Tibial nerve (tissue), 4 donors: Measurements from ENCODE around the gene SOCS1. TPM values are rescaled to one million over a fixed set of nuclear protein-coding genes. Genes with fewer than 3 reads are reported as not detected.

ENCODE experiments used
- DNase-seq, 2 donors: peaks; one replicate each; pipeline ENCODE4 v3.0.0-alpha.2; 2019; ENCODE audit warnings: low spot score in 2 of 2
- H3K27ac ChIP-seq, 4 donors: fragments of 200-600 bp; sonication (generic) in 3 of 4; one replicate each; pipeline ENCODE4 v1.5.1; 2017 to 2019; ENCODE audit warnings: mild to moderate bottlenecking in 1 of 4
- H3K27me3 ChIP-seq, 2 donors: fragments of 200-600 bp; sonication (generic) in 1 of 2; one replicate each; pipeline versions ENCODE4 v1.5.1 to v1.6.0; 2017 to 2019
- H3K36me3 ChIP-seq, 3 donors: fragments of 200-600 bp; sonication (generic); one replicate each; pipeline ENCODE4 v1.5.1; 2018 to 2019
- H3K4me1 ChIP-seq, 4 donors: fragments of 200-600 bp; sonication (generic) in 3 of 4; one replicate each; pipeline ENCODE4 v1.5.1; 2017 to 2019
- H3K4me3 ChIP-seq, 4 donors: fragments of 200-600 bp; sonication (generic) in 3 of 4; one replicate each; pipeline ENCODE4 v1.5.1; 2017 to 2019; ENCODE audit warnings: mild to moderate bottlenecking in 1 of 4, moderate library complexity in 1 of 4
- H3K9me3 ChIP-seq, 4 donors: fragments of 200-600 bp; sonication (generic) in 3 of 4; one replicate each; pipeline ENCODE4 v1.5.1; 2017 to 2019
- EP300 ChIP-seq, 2 donors: sonication (generic); formaldehyde crosslinking; IDR thresholded peaks; one replicate each; pipeline ENCODE4 v1.6.1; 2017; ENCODE audit warnings: antibody characterized with exemption in 2 of 2, mild to moderate bottlenecking in 1 of 2
- POLR2A ChIP-seq, 2 donors: fragments of 450-650 bp; IDR thresholded peaks; one replicate each; pipeline ENCODE4 v1.6.1; 2017; ENCODE audit warnings: antibody characterized with exemption in 2 of 2, mild to moderate bottlenecking in 2 of 2, moderate library complexity in 2 of 2
- WGBS, 2 donors: methylation state at CpG; one replicate each; pipeline ENCODE4 v1.1.5; 2018; 5-methylcytosine and 5-hydroxymethylcytosine counted together
- total RNA-seq, 4 donors: library from RNA; depleted of rRNA; stranded (reverse); fragments of >200 nt; gene quantifications; one replicate each; pipeline ENCODE4 v1.1.0, GENCODE V29; 2016
- TF ChIP-seq, protein P1 (sequence below), 5 experiments: fragments of 200-600 bp in 3 of 5; fragments of 450-650 bp in 2 of 5; sonication (generic) in 3 of 5; IDR thresholded peaks; one replicate each; pipeline ENCODE4 v1.5.1; 2016 to 2019; ENCODE audit warnings: antibody characterized with exemption in 5 of 5, mild to moderate bottlenecking in 3 of 5, moderate library complexity in 2 of 5

SOCS1 gene
- total RNA-seq, 4 donors from 2014 or later: 7.4 to 29.6 (median 14.7) TPM

DNA sequence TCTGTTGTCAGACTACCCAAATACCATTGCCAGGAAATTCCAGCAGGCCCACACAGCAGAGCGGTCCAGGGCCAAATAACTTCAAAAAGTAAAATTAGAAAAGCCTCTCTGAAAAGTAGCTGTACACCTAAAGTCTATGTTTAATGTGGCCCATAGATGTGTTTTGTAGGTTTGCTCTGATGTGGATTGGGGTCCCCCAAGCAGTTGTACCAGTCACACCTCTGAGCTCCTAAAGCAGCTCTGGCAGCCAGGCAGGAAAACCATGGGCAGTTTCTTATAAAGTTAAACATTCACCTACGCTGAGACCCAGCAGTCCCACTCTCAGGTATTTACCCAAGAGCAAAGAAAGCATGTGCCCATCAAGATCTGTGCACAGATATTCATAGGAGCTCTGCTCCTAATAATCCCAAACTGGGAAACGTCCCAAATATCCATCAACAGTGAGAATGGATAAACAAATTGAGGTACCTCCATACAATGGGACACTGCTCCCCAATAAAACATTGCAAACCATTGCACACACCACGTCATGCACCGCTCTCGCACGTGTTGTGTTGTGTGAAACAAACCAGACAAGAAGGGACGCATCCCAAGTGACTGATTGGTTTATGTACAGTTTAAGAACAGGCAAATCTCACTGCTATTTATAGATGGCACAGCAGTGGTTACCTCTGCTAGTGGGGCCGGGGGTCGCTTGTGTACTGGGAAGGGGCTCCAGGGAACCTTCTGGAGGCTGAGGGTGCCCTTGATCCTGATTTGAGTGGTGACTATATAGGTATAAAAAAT lies 40.9 kb upstream of the SOCS1 start:
- Histone ChIP-seq H3K9me3 (no peaks in the 10 kb centered on the region), H3K27me3 (no peaks in the 10 kb centered on the region), H3K36me3 (no peaks in the 10 kb centered on the region), H3K4me1 (peaks cover 0 to 14% (median 12%) of the 10 kb centered on the region in 4 donors), H3K27ac (peak overlapping the region in 2 of 4 donors; percentile 5 to 64), H3K4me3 (peak overlapping the region in 2 of 4 donors; percentile 9 to 31)
- TF ChIP-seq, protein P1, sequence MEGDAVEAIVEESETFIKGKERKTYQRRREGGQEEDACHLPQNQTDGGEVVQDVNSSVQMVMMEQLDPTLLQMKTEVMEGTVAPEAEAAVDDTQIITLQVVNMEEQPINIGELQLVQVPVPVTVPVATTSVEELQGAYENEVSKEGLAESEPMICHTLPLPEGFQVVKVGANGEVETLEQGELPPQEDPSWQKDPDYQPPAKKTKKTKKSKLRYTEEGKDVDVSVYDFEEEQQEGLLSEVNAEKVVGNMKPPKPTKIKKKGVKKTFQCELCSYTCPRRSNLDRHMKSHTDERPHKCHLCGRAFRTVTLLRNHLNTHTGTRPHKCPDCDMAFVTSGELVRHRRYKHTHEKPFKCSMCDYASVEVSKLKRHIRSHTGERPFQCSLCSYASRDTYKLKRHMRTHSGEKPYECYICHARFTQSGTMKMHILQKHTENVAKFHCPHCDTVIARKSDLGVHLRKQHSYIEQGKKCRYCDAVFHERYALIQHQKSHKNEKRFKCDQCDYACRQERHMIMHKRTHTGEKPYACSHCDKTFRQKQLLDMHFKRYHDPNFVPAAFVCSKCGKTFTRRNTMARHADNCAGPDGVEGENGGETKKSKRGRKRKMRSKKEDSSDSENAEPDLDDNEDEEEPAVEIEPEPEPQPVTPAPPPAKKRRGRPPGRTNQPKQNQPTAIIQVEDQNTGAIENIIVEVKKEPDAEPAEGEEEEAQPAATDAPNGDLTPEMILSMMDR (IDR thresholded peaks at IDR 0.05): no peak
- TF ChIP-seq POLR2A (IDR thresholded peaks at IDR 0.05) (no peak), EP300 (IDR thresholded peaks at IDR 0.05) (no peak)
- WGBS, 2 donors: 60 to 70% methylated on average over 9 to 10 of the region's 10 CpGs
- no peak for DNase-seq

DNA sequence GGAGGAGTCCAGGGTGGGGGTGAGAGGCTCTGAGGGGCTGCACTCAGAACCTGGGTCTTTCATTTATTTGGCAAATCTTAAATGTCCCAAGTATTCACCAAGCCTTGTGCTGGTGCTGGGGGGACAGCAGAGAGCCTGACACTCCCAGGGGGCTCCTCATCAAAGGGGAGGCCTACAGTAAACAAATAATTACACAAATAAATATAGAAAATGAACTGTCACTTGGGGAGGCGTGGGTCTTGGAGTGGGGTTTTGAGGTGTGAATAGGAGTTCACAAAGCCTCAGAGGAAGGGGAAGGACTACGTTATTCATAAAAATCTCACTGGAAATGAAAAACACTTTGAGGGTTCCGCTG lies 40.3 kb upstream of the SOCS1 start:
- no peak for DNase-seq
- TF ChIP-seq POLR2A (IDR thresholded peaks at IDR 0.05): no peak
- TF ChIP-seq, protein P1 (IDR thresholded peaks at IDR 0.05): no peak
- no peak for TF ChIP-seq EP300 (IDR thresholded peaks at IDR 0.05)
- H3K4me3 ChIP-seq: no peak overlapping the region
- no peaks in the 10 kb centered on the region for H3K9me3 ChIP-seq
- H3K27ac ChIP-seq: no peak overlapping the region
- WGBS, 2 donors: 71 to 87% methylated on average over 3 of the region's 3 CpGs
- H3K27me3 ChIP-seq: no peaks in the 10 kb centered on the region
- H3K4me1 ChIP-seq: peaks cover 0 to 14% (median 12%) of the 10 kb centered on the region in 4 donors
- H3K36me3 ChIP-seq: no peaks in the 10 kb centered on the region

DNA sequence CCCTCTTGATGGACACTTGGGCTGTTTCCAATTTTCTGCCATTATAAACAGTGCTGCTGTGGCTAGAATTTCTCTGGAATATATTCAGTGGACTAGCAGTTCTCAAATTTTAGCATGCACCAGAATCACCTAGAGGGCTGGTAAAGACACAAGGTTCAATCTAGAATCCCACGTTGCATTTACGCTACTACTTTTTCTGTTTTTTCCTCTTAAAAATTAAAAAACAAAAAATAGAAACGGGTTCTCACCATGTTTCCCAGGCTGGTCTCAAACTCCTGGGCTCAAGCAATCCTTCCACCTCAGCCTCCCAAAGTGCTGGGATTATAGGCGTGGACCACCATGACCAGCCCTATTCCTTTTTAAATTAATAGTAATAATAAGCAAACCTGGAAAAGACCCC lies 39.7 kb upstream of the SOCS1 start:
- no peak for DNase-seq
- 92 to 93% methylated on average over 4 of the region's 4 CpGs for WGBS, 2 donors
- no peaks in the 10 kb centered on the region for H3K9me3 ChIP-seq
- no peak overlapping the region for H3K4me3 ChIP-seq
- no peaks in the 10 kb centered on the region for H3K27me3 ChIP-seq
- no peak overlapping the region for H3K27ac ChIP-seq
- TF ChIP-seq POLR2A (IDR thresholded peaks at IDR 0.05) (no peak), EP300 (IDR thresholded peaks at IDR 0.05) (no peak)
- TF ChIP-seq, protein P1 (IDR thresholded peaks at IDR 0.05): no peak
- peaks cover 0 to 14% (median 12%) of the 10 kb centered on the region in 4 donors for H3K4me1 ChIP-seq
- no peaks in the 10 kb centered on the region for H3K36me3 ChIP-seq

DNA sequence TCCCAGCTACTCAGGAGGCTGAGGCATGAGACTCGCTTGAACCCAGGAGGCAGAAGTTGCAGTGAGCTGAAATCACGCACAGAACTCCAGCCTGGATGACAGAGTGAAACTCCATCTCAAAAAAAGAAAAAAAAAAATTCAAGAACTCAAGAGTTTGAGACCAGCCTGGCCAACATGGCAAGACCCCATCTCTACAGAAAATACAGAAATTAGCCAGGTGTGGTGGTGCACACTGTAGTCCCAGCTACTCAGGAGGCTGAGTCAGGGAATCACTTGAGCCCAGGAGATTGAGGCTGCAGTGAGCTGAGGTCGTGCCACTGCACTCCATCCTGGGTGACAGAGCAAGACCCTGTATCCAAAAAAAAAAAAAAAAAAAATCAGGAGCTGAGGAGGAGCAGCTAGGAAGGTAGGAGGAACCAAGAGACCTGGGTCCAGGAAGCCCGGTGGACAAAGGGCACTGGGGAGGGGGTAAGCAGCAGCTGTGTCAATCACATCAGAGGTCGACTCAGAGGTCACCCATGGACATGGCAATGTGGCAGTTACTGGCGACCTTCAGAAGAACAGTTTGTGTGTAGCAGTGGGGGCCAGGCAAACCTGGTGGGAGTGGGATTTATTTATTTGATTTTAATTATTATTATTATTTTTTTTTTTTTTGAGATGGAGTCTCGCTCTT lies 36.2 kb upstream of the SOCS1 start:
- peaks cover 0 to 6% (median 3%) of the 10 kb centered on the region in 4 donors for H3K4me1 ChIP-seq
- no peak for DNase-seq
- no peaks in the 10 kb centered on the region for H3K27me3 ChIP-seq
- 84 to 86% methylated on average over 7 of the region's 7 CpGs for WGBS, 2 donors
- H3K4me3 ChIP-seq: no peak overlapping the region
- TF ChIP-seq, protein P1 (IDR thresholded peaks at IDR 0.05): no peak
- TF ChIP-seq EP300 (IDR thresholded peaks at IDR 0.05) (no peak), POLR2A (IDR thresholded peaks at IDR 0.05) (no peak)
- no peak overlapping the region for H3K27ac ChIP-seq
- H3K36me3 ChIP-seq: no peaks in the 10 kb centered on the region
- H3K9me3 ChIP-seq: no peaks in the 10 kb centered on the region

- TF ChIP-seq, protein P1 (IDR thresholded peaks at IDR 0.05): no peak
- TF ChIP-seq POLR2A (IDR thresholded peaks at IDR 0.05) (no peak), EP300 (IDR thresholded peaks at IDR 0.05) (no peak)
- Histone ChIP-seq H3K4me1 (no peaks in the 10 kb centered on the region), H3K4me3 (no peak overlapping the region), H3K27ac (no peak overlapping the region), H3K36me3 (no peaks in the 10 kb centered on the region), H3K9me3 (no peaks in the 10 kb centered on the region), H3K27me3 (no peaks in the 10 kb centered on the region)
- 58 to 63% methylated on average over 10 of the region's 10 CpGs for WGBS, 2 donors
- no peak for DNase-seq
Observed at GRCh38 chr16:11291091-11291703, 35.2 kb upstream of the SOCS1 start.
